DMS 273 (cell line): ENCODE results near the gene RBM18.

ENCODE experiments used
- DNase-seq: peaks from one replicate; lab custom pipeline; 2025; ENCODE audit not compliant: unreplicated experiment; lab: John Stamatoyannopoulos, UW

The RBM18 gene

GRCh38 chr9:122264360-122265148, at the start of gene RBM18, which contains the start of gene MRRF:
Gene RBM18 (minus strand): TSS chr9:122264840. CDS start chr9:122261492, 3,348 bp downstream.
Gene MRRF (plus strand): TSS chr9:122264882. CDS start chr9:122270892, 6,010 bp downstream.
- DNase-seq, result peak; percentile 95

- peak; percentile 95 for DNase-seq
Measured at GRCh38 chr9:122314165-122314564, 49.5 kb upstream of the RBM18 start.

GRCh38 chr9:122309861-122310260, 45.2 kb upstream of the RBM18 start:
- DNase-seq, result no peak

GRCh38 chr9:122307925-122308324, 43.3 kb upstream of the RBM18 start:
- no peak for DNase-seq

GRCh38 chr9:122307061-122307460, 42.4 kb upstream of the RBM18 start:
- DNase-seq, result no peak

GRCh38 chr9:122302237-122303093, 37.8 kb upstream of the RBM18 start:
- no peak for DNase-seq

- no peak for DNase-seq
Measured at GRCh38 chr9:122297512-122297911, 32.9 kb upstream of the RBM18 start.

GRCh38 chr9:122294531-122294930, 29.9 kb upstream of the RBM18 start:
- DNase-seq, result no peak

GRCh38 chr9:122291458-122291857, 26.8 kb upstream of the RBM18 start:
- no peak for DNase-seq

GRCh38 chr9:122287214-122287720, 22.6 kb upstream of the RBM18 start:
- DNase-seq, result no peak

GRCh38 chr9:122286764-122287163, 22.1 kb upstream of the RBM18 start:
- no peak for DNase-seq

GRCh38 chr9:122281368-122281767, 16.7 kb upstream of the RBM18 start:
- DNase-seq, result no peak

- DNase-seq, result no peak
Measured at GRCh38 chr9:122277285-122277897, 12.8 kb upstream of the RBM18 start.

GRCh38 chr9:122276096-122276495, 11.5 kb upstream of the RBM18 start:
- DNase-seq, result no peak

GRCh38 chr9:122274055-122274454, 9.4 kb upstream of the RBM18 start:
- no peak for DNase-seq

GRCh38 chr9:122268041-122268814, 3.6 kb upstream of the RBM18 start:
- no peak for DNase-seq

GRCh38 chr9:122265149-122265915, 692 bp upstream of the RBM18 start:
- peak; percentile 64 for DNase-seq

- peak; percentile 52 for DNase-seq
Measured at GRCh38 chr9:122263699-122264349, 816 bp downstream of the RBM18 start.

GRCh38 chr9:122262073-122262472, 2.6 kb downstream of the RBM18 start:
- DNase-seq, result no peak
